ENCODE results near the gene PPP1R3F. TPM values are rescaled to one million over a fixed set of nuclear protein-coding genes. Genes with fewer than 3 reads are reported as not detected.
A peak's percentile ranks its signal among the peaks of the same experiment; 100 is the strongest.

The PPP1R3F gene
- total RNA-seq, 4 donors from 2014 or later, result 12.0 to 27.5 (median 17.0) TPM

GRCh38 chrX:49247916-49248811 is 21.4 kb upstream of the PPP1R3F start:
- ATAC-seq, result no peak
- no CpG with 5 or more reads among the region's 28 CpGs for WGBS, 2 donors (ENCODE audit: low coverage in 1 of 2)
- Histone ChIP-seq H3K27ac (no peak overlapping the region), H3K4me3 (no peak overlapping the region), H3K36me3 (peaks cover 0 to 69% of the 10 kb centered on the region in 2 donors), H3K4me1 (no peaks in the 10 kb centered on the region), H3K9me3 (no peaks in the 10 kb centered on the region), H3K27me3 (no peaks in the 10 kb centered on the region)
- TF ChIP-seq EP300 (IDR thresholded peaks at IDR 0.05) (no peak), POLR2A (IDR thresholded peaks at IDR 0.05) (no peak), CTCF (IDR thresholded peaks at IDR 0.05) (no peak), POLR2AphosphoS5 (IDR thresholded peaks at IDR 0.05) (no peak)

GRCh38 chrX:49249071-49249470 is 20.5 kb upstream of the PPP1R3F start:
- Histone ChIP-seq H3K4me3 (no peak overlapping the region), H3K9me3 (no peaks in the 10 kb centered on the region), H3K4me1 (no peaks in the 10 kb centered on the region), H3K36me3 (peaks cover 0 to 60% of the 10 kb centered on the region in 2 donors), H3K27me3 (no peaks in the 10 kb centered on the region), H3K27ac (no peak overlapping the region)
- ATAC-seq, result no peak
- no peak for TF ChIP-seq POLR2A (IDR thresholded peaks at IDR 0.05)
- no peak for TF ChIP-seq EP300 (IDR thresholded peaks at IDR 0.05)
- no peak for TF ChIP-seq CTCF (IDR thresholded peaks at IDR 0.05)
- TF ChIP-seq POLR2AphosphoS5 (IDR thresholded peaks at IDR 0.05), result no peak
- WGBS, 2 donors (ENCODE audit: low coverage in 1 of 2), result 87% methylated on average over 3 of the region's 6 CpGs; no CpG with 5 or more reads in 1 of the 2 donors

GRCh38 chrX:49249616-49250015 is 20.0 kb upstream of the PPP1R3F start:
- no peak for ATAC-seq
- Histone ChIP-seq H3K27ac (no peak overlapping the region), H3K9me3 (no peaks in the 10 kb centered on the region), H3K27me3 (no peaks in the 10 kb centered on the region), H3K4me1 (no peaks in the 10 kb centered on the region), H3K4me3 (no peak overlapping the region), H3K36me3 (peaks cover 0 to 54% of the 10 kb centered on the region in 2 donors)
- WGBS, 2 donors (ENCODE audit: low coverage in 1 of 2), result 92% methylated on average over 6 of the region's 9 CpGs; no CpG with 5 or more reads in 1 of the 2 donors
- TF ChIP-seq POLR2A (IDR thresholded peaks at IDR 0.05), result no peak
- no peak for TF ChIP-seq EP300 (IDR thresholded peaks at IDR 0.05)
- no peak for TF ChIP-seq CTCF (IDR thresholded peaks at IDR 0.05)

- Histone ChIP-seq H3K4me1 (no peaks in the 10 kb centered on the region), H3K4me3 (no peak overlapping the region), H3K9me3 (no peaks in the 10 kb centered on the region), H3K27ac (no peak overlapping the region), H3K36me3 (peaks cover 0 to 50% of the 10 kb centered on the region in 2 donors), H3K27me3 (no peaks in the 10 kb centered on the region)
- peak; percentile 14 for ATAC-seq
- TF ChIP-seq POLR2AphosphoS5 (IDR thresholded peaks at IDR 0.05) (no peak), POLR2A (IDR thresholded peaks at IDR 0.05) (no peak), CTCF (IDR thresholded peaks at IDR 0.05) (no peak), EP300 (IDR thresholded peaks at IDR 0.05) (no peak)
- WGBS, 2 donors (ENCODE audit: low coverage in 1 of 2), result no CpG with 5 or more reads among the region's 13 CpGs
These were observed 19.5 kb upstream of the PPP1R3F start for GRCh38 chrX:49250066-49250465.

GRCh38 chrX:49250578-49250977 is 19.0 kb upstream of the PPP1R3F start:
- WGBS, 2 donors (ENCODE audit: low coverage in 1 of 2), result 85% methylated on average over 5 of the region's 9 CpGs; no CpG with 5 or more reads in 1 of the 2 donors
- H3K9me3 ChIP-seq, result no peaks in the 10 kb centered on the region
- TF ChIP-seq EP300 (IDR thresholded peaks at IDR 0.05), result no peak
- no peak for TF ChIP-seq CTCF (IDR thresholded peaks at IDR 0.05)
- no peak for TF ChIP-seq POLR2A (IDR thresholded peaks at IDR 0.05)
- TF ChIP-seq POLR2AphosphoS5 (IDR thresholded peaks at IDR 0.05), result no peak
- no peak overlapping the region for H3K27ac ChIP-seq
- no peaks in the 10 kb centered on the region for H3K27me3 ChIP-seq
- H3K36me3 ChIP-seq, result peaks cover 0 to 45% of the 10 kb centered on the region in 2 donors
- no peak overlapping the region for H3K4me3 ChIP-seq
- ATAC-seq, result peak; percentile 3
- H3K4me1 ChIP-seq, result no peaks in the 10 kb centered on the region
